Superior temporal gyrus (tissue), 1 donor: ENCODE results near the gene BCL2L12.
A peak's percentile ranks its signal among the peaks of the same experiment; 100 is the strongest.
"Not testable (repeated sequence)": the region's sequence is repeated elsewhere in the genome, so short reads cannot be mapped to it uniquely, and the experiment has no call there.

Experiments
- DNase-seq: peaks from one replicate; pipeline ENCODE4 v3.0.0-alpha.2; 2016; ENCODE audit errors: extremely low spot score

BCL2L12 gene

GRCh38 chr19:49665351-49666119 lies at the start of gene BCL2L12, which contains the start of gene IRF3:
BCL2L12 (plus strand) TSS chr19:49665933; CDS start chr19:49666693, 760 bp downstream.
IRF3 (minus strand) TSS chr19:49665857; CDS start chr19:49664838, 1,019 bp downstream.
- peak; percentile 99 for DNase-seq

- DNase-seq: no peak
These were observed 49.2 kb upstream of the BCL2L12 start for GRCh38 chr19:49616532-49616931.

GRCh38 chr19:49616945-49617344 lies 48.8 kb upstream of the BCL2L12 start:
- no peak for DNase-seq

- DNase-seq: not testable (repeated sequence)
These were observed 47.9 kb upstream of the BCL2L12 start for GRCh38 chr19:49617860-49618259.

GRCh38 chr19:49624967-49625910 lies 40.5 kb upstream of the BCL2L12 start:
- no peak for DNase-seq

GRCh38 chr19:49626226-49626625 lies 39.5 kb upstream of the BCL2L12 start:
- no peak for DNase-seq

- DNase-seq: no peak
These were observed 36.1 kb upstream of the BCL2L12 start for GRCh38 chr19:49629659-49630058.

- DNase-seq: no peak
These were observed 34.6 kb upstream of the BCL2L12 start for GRCh38 chr19:49631014-49631588.

- no peak for DNase-seq
These were observed 34.0 kb upstream of the BCL2L12 start for GRCh38 chr19:49631610-49632192.

- DNase-seq: no peak
These were observed 33.2 kb upstream of the BCL2L12 start for GRCh38 chr19:49632576-49632975.

- DNase-seq: not testable (repeated sequence)
These were observed 32.5 kb upstream of the BCL2L12 start for GRCh38 chr19:49633273-49633672.

- DNase-seq: peak; percentile 11
These were observed 30.1 kb upstream of the BCL2L12 start for GRCh38 chr19:49635530-49636232.

GRCh38 chr19:49636233-49636932 lies 29.4 kb upstream of the BCL2L12 start:
- DNase-seq: no peak

GRCh38 chr19:49637821-49638738 lies 27.7 kb upstream of the BCL2L12 start:
- DNase-seq: no peak

GRCh38 chr19:49639401-49640112 lies 26.2 kb upstream of the BCL2L12 start:
- no peak for DNase-seq

- DNase-seq: peak; percentile 100
These were observed 25.4 kb upstream of the BCL2L12 start, which contains the start of gene RRAS for GRCh38 chr19:49640113-49640898. RRAS (minus strand) TSS chr19:49640143; CDS start chr19:49640098, 45 bp downstream.

GRCh38 chr19:49641688-49642491 lies 23.8 kb upstream of the BCL2L12 start, which contains the start of gene SCAF1:
SCAF1 (plus strand) TSS chr19:49642209; CDS start chr19:49645027, 2,818 bp downstream.
- peak; percentile 99 for DNase-seq
